ENCODE results near the gene HNRNPH2.

DNA sequence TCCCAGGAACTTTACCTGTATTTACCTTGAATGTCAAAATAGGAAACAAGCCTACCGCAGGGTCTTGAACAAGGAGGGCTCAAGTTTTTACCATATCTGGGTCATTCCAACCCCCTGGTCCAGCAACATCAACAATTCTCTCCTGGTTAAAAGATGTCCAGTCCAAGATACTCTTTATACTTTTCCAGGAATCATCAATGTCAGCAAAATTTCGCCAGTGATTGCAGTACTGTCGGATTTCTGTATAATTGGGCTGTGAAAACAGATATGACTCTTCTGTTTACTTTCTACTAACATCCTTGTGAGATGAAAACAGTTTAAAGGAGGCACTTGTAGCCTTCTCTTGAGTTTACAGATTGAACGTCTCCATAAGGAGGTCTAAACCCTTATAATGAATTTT is 9.3 kb upstream of the HNRNPH2 start:
- TF ChIP-seq, protein P1, sequence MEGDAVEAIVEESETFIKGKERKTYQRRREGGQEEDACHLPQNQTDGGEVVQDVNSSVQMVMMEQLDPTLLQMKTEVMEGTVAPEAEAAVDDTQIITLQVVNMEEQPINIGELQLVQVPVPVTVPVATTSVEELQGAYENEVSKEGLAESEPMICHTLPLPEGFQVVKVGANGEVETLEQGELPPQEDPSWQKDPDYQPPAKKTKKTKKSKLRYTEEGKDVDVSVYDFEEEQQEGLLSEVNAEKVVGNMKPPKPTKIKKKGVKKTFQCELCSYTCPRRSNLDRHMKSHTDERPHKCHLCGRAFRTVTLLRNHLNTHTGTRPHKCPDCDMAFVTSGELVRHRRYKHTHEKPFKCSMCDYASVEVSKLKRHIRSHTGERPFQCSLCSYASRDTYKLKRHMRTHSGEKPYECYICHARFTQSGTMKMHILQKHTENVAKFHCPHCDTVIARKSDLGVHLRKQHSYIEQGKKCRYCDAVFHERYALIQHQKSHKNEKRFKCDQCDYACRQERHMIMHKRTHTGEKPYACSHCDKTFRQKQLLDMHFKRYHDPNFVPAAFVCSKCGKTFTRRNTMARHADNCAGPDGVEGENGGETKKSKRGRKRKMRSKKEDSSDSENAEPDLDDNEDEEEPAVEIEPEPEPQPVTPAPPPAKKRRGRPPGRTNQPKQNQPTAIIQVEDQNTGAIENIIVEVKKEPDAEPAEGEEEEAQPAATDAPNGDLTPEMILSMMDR (conservative IDR thresholded peaks at IDR 0.05 in 1 of 2, IDR thresholded peaks at IDR 0.05 in 1 of 2; ENCODE audit: extremely low read depth in 1 of 2, insufficient read depth in 1 of 2, low read depth in 1 of 2, low read length in 2 of 2): no peak
- TF ChIP-seq EZH2 (IDR thresholded peaks at IDR 0.05; ENCODE audit: borderline replicate concordance, low read length): no peak
